ENCODE data around the gene GPD2. TPM values are rescaled to one million over a fixed set of nuclear protein-coding genes. Genes with fewer than 3 reads are reported as not detected.
"Not testable (repeated sequence)": the region's sequence is repeated elsewhere in the genome, so short reads cannot be mapped to it uniquely, and the experiment has no call there.

Gene GPD2
- total RNA-seq, 2 experiments from 2014 or later = 17.2 to 17.3 TPM

- POLR2A ChIA-PET = no interaction called here
- Mint-ChIP-seq H3K4me3 (no peak overlapping the region), H3K27me3 (no peaks in the 10 kb centered on the region), H3K4me1 (no peaks in the 10 kb centered on the region), H3K36me3 (ENCODE audit: low read depth) (peaks cover 1% of the 10 kb centered on the region), H3K9me3 (no peaks in the 10 kb centered on the region), H3K27ac (no peak overlapping the region)
- CTCF ChIA-PET = interaction anchor here (0.5 kb wide), 1 partner anchor 10 kb away, joined by 4 read pairs; no protein-coding TSS in a partner anchor
- no peak for DNase-seq
Measured at GRCh38 chr2:156526950-156527636, 90.9 kb downstream of the GPD2 start.

GRCh38 chr2:156528583-156528982 lies 92.4 kb downstream of the GPD2 start:
- POLR2A ChIA-PET; H3K4me3 Mint-ChIP-seq; H3K27me3 Mint-ChIP-seq; DNase-seq; H3K9me3 Mint-ChIP-seq; H3K27ac Mint-ChIP-seq; H3K4me1 Mint-ChIP-seq; CTCF ChIA-PET; H3K36me3 Mint-ChIP-seq (ENCODE audit: low read depth): not testable (repeated sequence)

GRCh38 chr2:156532989-156533388 lies 96.8 kb downstream of the GPD2 start:
- POLR2A ChIA-PET = no interaction called here
- Mint-ChIP-seq H3K27ac (no peak overlapping the region), H3K4me1 (no peaks in the 10 kb centered on the region), H3K27me3 (no peaks in the 10 kb centered on the region), H3K9me3 (no peaks in the 10 kb centered on the region), H3K36me3 (ENCODE audit: low read depth) (peaks cover 3% of the 10 kb centered on the region), H3K4me3 (no peak overlapping the region)
- CTCF ChIA-PET = interaction anchor here (1.0 kb wide), 1 partner anchor 12 kb away, joined by 3 read pairs; no protein-coding TSS in a partner anchor
- no peak for DNase-seq

- DNase-seq = no peak
- POLR2A ChIA-PET = no interaction called here
- Mint-ChIP-seq H3K4me1 (peaks cover 8% of the 10 kb centered on the region), H3K4me3 (no peak overlapping the region), H3K36me3 (ENCODE audit: low read depth) (peaks cover 2% of the 10 kb centered on the region), H3K27me3 (no peaks in the 10 kb centered on the region), H3K27ac (no peak overlapping the region), H3K9me3 (no peaks in the 10 kb centered on the region)
- CTCF ChIA-PET = interaction anchor here (1.7 kb wide), 1 partner anchor 9 kb away, joined by 4 read pairs; no protein-coding TSS in a partner anchor
Measured at GRCh38 chr2:156536534-156536933, 100.4 kb downstream of the GPD2 start.

GRCh38 chr2:156537141-156537540 lies 101.0 kb downstream of the GPD2 start:
- H3K4me3 Mint-ChIP-seq = no peak overlapping the region
- H3K9me3 Mint-ChIP-seq = no peaks in the 10 kb centered on the region
- H3K27me3 Mint-ChIP-seq = no peaks in the 10 kb centered on the region
- H3K36me3 Mint-ChIP-seq (ENCODE audit: low read depth) = peaks cover 2% of the 10 kb centered on the region
- no peak overlapping the region for H3K27ac Mint-ChIP-seq
- DNase-seq = no peak
- ChIA-PET CTCF (interaction anchor here (1.7 kb wide), 1 partner anchor 8 kb away, joined by 4 read pairs; no protein-coding TSS in a partner anchor), POLR2A (no interaction called here)
- H3K4me1 Mint-ChIP-seq = peaks cover 8% of the 10 kb centered on the region

- ChIA-PET POLR2A (no interaction called here), CTCF (no interaction called here)
- H3K36me3 Mint-ChIP-seq (ENCODE audit: low read depth) = peaks cover under 1% of the 10 kb centered on the region
- H3K27me3 Mint-ChIP-seq = no peaks in the 10 kb centered on the region
- no peak for DNase-seq
- no peak overlapping the region for H3K4me3 Mint-ChIP-seq
- H3K4me1 Mint-ChIP-seq = peaks cover 8% of the 10 kb centered on the region
- H3K9me3 Mint-ChIP-seq = no peaks in the 10 kb centered on the region
- no peak overlapping the region for H3K27ac Mint-ChIP-seq
Measured at GRCh38 chr2:156538083-156538504, 101.9 kb downstream of the GPD2 start.

- POLR2A ChIA-PET = interaction anchor here (0.6 kb wide), 1 partner anchor 205 kb away, joined by 3 read pairs; no protein-coding TSS in a partner anchor
- Mint-ChIP-seq H3K4me1 (peaks cover 8% of the 10 kb centered on the region), H3K27ac (no peak overlapping the region), H3K9me3 (peaks cover 2% of the 10 kb centered on the region), H3K27me3 (no peaks in the 10 kb centered on the region), H3K36me3 (ENCODE audit: low read depth) (peaks cover 4% of the 10 kb centered on the region), H3K4me3 (no peak overlapping the region)
- no peak for DNase-seq
- CTCF ChIA-PET = no interaction called here
Measured at GRCh38 chr2:156539086-156539860, 103.1 kb downstream of the GPD2 start.

GRCh38 chr2:156540706-156541105 lies 104.5 kb downstream of the GPD2 start:
- Mint-ChIP-seq H3K4me3 (no peak overlapping the region), H3K36me3 (ENCODE audit: low read depth) (peaks cover 6% of the 10 kb centered on the region), H3K9me3 (peaks cover 2% of the 10 kb centered on the region), H3K27ac (no peak overlapping the region), H3K4me1 (peaks cover 8% of the 10 kb centered on the region), H3K27me3 (no peaks in the 10 kb centered on the region)
- no peak for DNase-seq
- ChIA-PET POLR2A (no interaction called here), CTCF (interaction anchor here (0.8 kb wide), 1 partner anchor 36 kb away, joined by 3 read pairs; no protein-coding TSS in a partner anchor)

GRCh38 chr2:156541229-156541628 lies 105.0 kb downstream of the GPD2 start:
- peaks cover 2% of the 10 kb centered on the region for H3K9me3 Mint-ChIP-seq
- H3K36me3 Mint-ChIP-seq (ENCODE audit: low read depth) = peaks cover 6% of the 10 kb centered on the region
- CTCF ChIA-PET = no interaction called here
- H3K4me3 Mint-ChIP-seq = no peak overlapping the region
- H3K27ac Mint-ChIP-seq = no peak overlapping the region
- no peak for DNase-seq
- H3K4me1 Mint-ChIP-seq = peaks cover 8% of the 10 kb centered on the region
- POLR2A ChIA-PET = no interaction called here
- H3K27me3 Mint-ChIP-seq = no peaks in the 10 kb centered on the region

GRCh38 chr2:156541706-156542105 lies 105.5 kb downstream of the GPD2 start:
- peaks cover 8% of the 10 kb centered on the region for H3K4me1 Mint-ChIP-seq
- no peaks in the 10 kb centered on the region for H3K27me3 Mint-ChIP-seq
- POLR2A ChIA-PET = no interaction called here
- peaks cover 6% of the 10 kb centered on the region for H3K36me3 Mint-ChIP-seq (ENCODE audit: low read depth)
- H3K4me3 Mint-ChIP-seq = no peak overlapping the region
- H3K9me3 Mint-ChIP-seq = peaks cover 2% of the 10 kb centered on the region
- no peak for DNase-seq
- no peak overlapping the region for H3K27ac Mint-ChIP-seq
- CTCF ChIA-PET = no interaction called here

GRCh38 chr2:156548413-156548812 lies 112.2 kb downstream of the GPD2 start:
- Mint-ChIP-seq H3K4me1 (no peaks in the 10 kb centered on the region), H3K27me3 (no peaks in the 10 kb centered on the region), H3K36me3 (ENCODE audit: low read depth) (peaks cover 4% of the 10 kb centered on the region), H3K4me3 (no peak overlapping the region), H3K9me3 (peaks cover 1% of the 10 kb centered on the region), H3K27ac (no peak overlapping the region)
- ChIA-PET CTCF (interaction anchor here (1.2 kb wide), 1 partner anchor 13 kb away, joined by 3 read pairs; no protein-coding TSS in a partner anchor), POLR2A (no interaction called here)
- DNase-seq = no peak

- Mint-ChIP-seq H3K36me3 (ENCODE audit: low read depth) (peaks cover 11% of the 10 kb centered on the region), H3K9me3 (no peaks in the 10 kb centered on the region), H3K4me3 (no peak overlapping the region), H3K4me1 (no peaks in the 10 kb centered on the region), H3K27ac (no peak overlapping the region), H3K27me3 (no peaks in the 10 kb centered on the region)
- ChIA-PET CTCF (no interaction called here), POLR2A (no interaction called here)
- no peak for DNase-seq
Measured at GRCh38 chr2:156553714-156554442, 117.7 kb downstream of the GPD2 start.

GRCh38 chr2:156561326-156561725 lies 125.1 kb downstream of the GPD2 start:
- peaks cover 13% of the 10 kb centered on the region for H3K36me3 Mint-ChIP-seq (ENCODE audit: low read depth)
- POLR2A ChIA-PET = no interaction called here
- no peaks in the 10 kb centered on the region for H3K27me3 Mint-ChIP-seq
- no peaks in the 10 kb centered on the region for H3K9me3 Mint-ChIP-seq
- H3K27ac Mint-ChIP-seq = no peak overlapping the region
- DNase-seq = no peak
- no peak overlapping the region for H3K4me3 Mint-ChIP-seq
- CTCF ChIA-PET = interaction anchor here (0.6 to 0.9 kb wide), 2 partner anchors 12 to 165 kb away, joined by 3 read pairs; no protein-coding TSS in a partner anchor
- no peaks in the 10 kb centered on the region for H3K4me1 Mint-ChIP-seq
